T-helper 2 cell treated with Interferon-gamma antibody and Interleukin-4, amounts not matched to agents 5 μg/mL and 100 μg/mL, for 36 hours (primary cell): ENCODE results near the gene VIPR2.
"Not testable (repeated sequence)": the region's sequence is repeated elsewhere in the genome, so short reads cannot be mapped to it uniquely, and the experiment has no call there.

Source experiments
- DNase-seq: peaks from one replicate; pipeline ENCODE4 v3.0.0; 2021; ENCODE audit warnings: low spot score
- H3K27ac Mint-ChIP-seq: one replicate; pipeline ENCODE4 v1.8.0; 2021; ENCODE audit warnings: mild to moderate bottlenecking, mixed read lengths
- H3K27me3 Mint-ChIP-seq: one replicate; pipeline ENCODE4 v1.8.0; 2021; ENCODE audit warnings: low read depth, mixed read lengths
- H3K36me3 Mint-ChIP-seq: one replicate; pipeline ENCODE4 v1.8.0; 2021; ENCODE audit warnings: low read depth, mixed read lengths
- H3K4me1 Mint-ChIP-seq: one replicate; pipeline ENCODE4 v1.8.0; 2021; ENCODE audit warnings: low read depth, mixed read lengths
- H3K4me3 Mint-ChIP-seq: one replicate; pipeline ENCODE4 v1.8.0; 2022; ENCODE audit warnings: mild to moderate bottlenecking, moderate library complexity, mixed read lengths
- H3K9me3 Mint-ChIP-seq: one replicate; pipeline ENCODE4 v1.8.0; 2021; ENCODE audit warnings: mixed read lengths

VIPR2 gene

DNA sequence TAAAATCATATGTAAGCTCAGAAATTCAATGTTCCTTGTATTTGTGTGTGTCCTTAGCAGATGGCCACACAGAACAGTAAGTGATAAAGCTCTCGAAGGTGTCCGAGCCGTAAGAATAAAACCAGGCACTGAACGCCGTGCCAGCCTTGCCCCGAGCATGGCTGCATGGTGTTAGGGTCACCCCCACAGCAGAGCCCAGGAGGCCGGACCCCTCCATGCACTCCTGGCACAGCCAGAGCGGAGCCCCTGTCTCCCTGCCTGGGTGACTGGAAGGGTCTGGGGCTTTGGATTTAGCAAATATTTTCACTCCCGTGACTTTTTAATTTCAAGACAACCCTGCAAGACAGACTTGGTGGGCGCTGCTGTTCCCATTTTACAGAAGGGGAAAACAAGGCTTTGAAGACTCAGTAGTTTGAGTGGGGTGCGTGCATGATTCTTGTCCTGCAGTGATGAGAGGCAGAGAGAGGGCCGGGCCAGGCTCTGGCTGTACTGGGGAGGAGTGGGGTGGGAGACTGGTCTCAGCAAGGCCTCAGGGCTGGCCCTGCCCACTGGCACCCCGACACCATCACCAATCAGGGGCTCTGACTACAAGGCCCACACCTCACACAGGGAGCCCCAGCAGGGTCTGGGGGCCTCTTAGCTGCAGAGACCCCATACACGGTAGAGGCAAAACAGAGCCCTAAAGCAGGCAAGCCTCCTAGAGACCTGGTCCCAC lies 39.4 kb downstream of the VIPR2 start:
- Mint-ChIP-seq H3K4me3 (no peak overlapping the region), H3K27ac (no peak overlapping the region), H3K36me3 (peaks cover 9% of the 10 kb centered on the region), H3K9me3 (peaks cover 14% of the 10 kb centered on the region), H3K4me1 (peaks cover 4% of the 10 kb centered on the region), H3K27me3 (peaks cover 4% of the 10 kb centered on the region)
- DNase-seq, result no peak

DNA sequence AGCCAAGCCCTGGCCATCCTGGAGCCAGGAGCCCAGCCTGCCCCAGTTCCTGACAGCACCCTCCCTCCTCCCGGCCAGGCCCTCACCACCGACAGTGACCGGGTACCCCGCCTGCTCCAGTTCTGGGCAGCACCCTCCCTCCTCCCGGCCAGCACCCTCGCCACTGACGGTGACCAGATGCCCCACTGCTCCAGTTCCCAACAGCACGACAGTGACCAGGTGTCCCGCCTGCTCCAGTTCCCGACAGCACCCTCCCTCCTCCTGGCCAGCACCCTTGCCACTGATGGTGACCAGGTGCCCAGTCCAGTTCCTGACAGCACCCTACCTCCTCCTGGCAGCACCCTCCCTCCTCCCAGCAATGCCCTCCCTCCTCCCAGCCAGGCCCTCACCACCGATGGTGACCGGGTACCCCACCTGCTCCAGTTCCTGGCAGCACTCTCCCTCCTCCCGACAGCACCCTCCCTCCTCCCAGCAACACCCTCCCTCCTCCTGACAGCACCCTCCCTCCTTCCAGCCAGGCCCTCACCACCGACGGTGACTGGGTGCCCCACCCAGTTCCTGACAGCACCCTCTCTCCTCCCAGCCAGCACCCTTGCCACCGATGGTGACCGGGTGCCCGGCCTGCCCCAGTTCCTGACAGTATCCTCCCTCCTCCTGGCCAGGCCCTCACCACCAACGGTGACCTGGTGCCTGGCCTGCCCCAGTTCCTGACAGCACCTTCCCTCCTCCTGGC lies 40.3 kb downstream of the VIPR2 start:
- H3K4me1 Mint-ChIP-seq, result peaks cover 4% of the 10 kb centered on the region
- H3K27me3 Mint-ChIP-seq, result no peaks in the 10 kb centered on the region
- DNase-seq, result no peak
- no peak overlapping the region for H3K27ac Mint-ChIP-seq
- H3K9me3 Mint-ChIP-seq, result peaks cover 14% of the 10 kb centered on the region
- peaks cover 9% of the 10 kb centered on the region for H3K36me3 Mint-ChIP-seq
- no peak overlapping the region for H3K4me3 Mint-ChIP-seq

DNA sequence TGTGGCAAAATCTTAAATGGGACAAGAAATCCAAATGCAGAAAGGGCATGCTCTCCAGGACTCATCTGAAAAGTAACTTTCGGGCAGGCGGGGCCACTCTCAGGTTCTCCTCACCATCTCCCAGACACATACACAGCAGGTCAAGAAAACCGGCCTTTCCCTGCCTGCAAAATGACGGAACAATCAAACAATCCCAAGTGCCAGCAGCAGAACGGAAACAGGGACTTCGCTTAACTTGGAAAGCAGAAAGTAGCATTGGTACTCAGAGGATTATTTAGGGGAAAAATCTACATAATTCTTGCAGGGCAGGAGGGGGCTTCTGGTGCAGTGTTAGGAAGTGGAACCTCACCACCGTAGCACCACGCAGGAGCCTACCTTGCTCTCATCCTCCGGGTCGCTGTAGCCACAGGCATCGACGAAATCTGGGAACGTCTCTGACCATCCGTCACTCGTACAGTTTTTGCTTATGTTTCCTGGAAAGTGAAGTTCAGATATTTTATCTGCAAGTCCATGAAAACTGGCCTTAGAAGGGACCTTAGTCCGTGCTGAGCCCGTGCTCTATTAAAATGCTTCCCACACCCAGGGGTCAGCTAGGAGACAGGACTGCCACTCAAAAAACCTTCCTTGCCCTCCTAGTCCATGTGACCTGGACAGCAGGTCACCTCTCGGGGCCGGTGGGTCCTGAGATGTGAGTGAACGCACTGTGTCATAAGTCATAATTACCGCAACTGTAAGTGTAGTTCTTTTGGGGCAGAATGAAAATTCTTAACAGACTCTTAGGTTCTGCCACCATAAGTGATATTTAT lies 41.1 kb downstream of the VIPR2 start:
- Mint-ChIP-seq H3K36me3 (peaks cover 9% of the 10 kb centered on the region), H3K4me3 (no peak overlapping the region), H3K27ac (no peak overlapping the region), H3K9me3 (peaks cover 14% of the 10 kb centered on the region), H3K27me3 (no peaks in the 10 kb centered on the region), H3K4me1 (peaks cover 4% of the 10 kb centered on the region)
- DNase-seq, result no peak

DNA sequence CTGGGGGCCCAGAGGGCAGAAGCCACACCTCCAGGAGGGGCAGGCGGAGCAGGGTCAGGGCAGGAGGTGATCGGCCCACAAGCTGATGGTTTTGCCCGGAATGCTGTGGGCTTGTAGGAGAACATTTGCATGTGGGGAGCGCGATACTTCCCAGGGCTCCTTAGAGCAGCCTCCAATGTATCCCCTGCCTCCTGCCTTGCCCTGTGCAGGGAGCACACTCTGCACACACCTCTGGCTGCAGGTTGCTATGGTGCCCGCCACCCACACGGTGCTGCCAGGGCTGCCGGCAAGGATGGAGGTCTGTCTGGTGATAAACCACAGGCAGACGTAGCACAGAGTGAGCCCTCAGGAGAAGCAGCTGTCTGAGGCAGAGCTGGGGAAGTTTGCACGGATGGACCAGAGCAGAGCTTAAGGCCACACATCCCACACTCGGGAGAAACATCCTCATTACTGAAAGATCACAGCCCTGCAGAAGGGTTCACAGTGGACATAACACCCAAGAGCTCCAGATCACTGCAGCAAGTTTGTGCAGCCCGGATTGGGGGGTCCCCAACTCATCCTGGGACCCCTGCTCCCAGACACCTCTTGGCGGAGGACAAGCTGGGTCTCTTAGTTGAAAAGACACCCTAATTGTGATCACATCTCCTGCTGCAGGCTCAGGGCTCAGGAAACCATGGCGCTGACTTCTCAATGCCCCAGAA lies 41.8 kb downstream of the VIPR2 start:
- Mint-ChIP-seq H3K4me1 (peaks cover 4% of the 10 kb centered on the region), H3K27me3 (no peaks in the 10 kb centered on the region), H3K27ac (no peak overlapping the region), H3K4me3 (no peak overlapping the region), H3K36me3 (peaks cover 9% of the 10 kb centered on the region), H3K9me3 (peaks cover 14% of the 10 kb centered on the region)
- DNase-seq, result no peak

DNA sequence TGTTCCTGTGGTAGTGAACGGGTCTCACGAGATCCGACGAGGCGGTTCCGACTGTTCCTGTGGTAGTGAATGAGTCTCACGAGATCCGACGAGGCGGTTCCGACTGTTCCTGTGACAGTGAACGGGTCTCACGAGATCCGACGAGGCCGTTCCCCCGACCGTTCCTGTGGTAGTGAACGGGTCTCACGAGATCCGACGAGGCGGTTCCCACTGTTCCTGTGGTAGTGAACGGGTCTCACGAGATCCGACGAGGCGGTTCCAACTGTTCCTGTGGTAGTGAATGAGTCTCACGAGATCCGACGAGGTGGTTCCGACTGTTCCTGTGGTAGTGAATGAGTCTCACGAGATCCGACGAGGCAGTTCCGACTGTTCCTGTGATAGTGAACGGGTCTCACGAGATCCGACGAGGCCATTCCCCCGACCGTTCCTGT lies 43.0 kb downstream of the VIPR2 start:
- H3K4me3 Mint-ChIP-seq, DNase-seq, H3K36me3 Mint-ChIP-seq, H3K27me3 Mint-ChIP-seq, H3K27ac Mint-ChIP-seq, H3K4me1 Mint-ChIP-seq: not testable (repeated sequence)
- peaks cover 14% of the 10 kb centered on the region for H3K9me3 Mint-ChIP-seq

DNA sequence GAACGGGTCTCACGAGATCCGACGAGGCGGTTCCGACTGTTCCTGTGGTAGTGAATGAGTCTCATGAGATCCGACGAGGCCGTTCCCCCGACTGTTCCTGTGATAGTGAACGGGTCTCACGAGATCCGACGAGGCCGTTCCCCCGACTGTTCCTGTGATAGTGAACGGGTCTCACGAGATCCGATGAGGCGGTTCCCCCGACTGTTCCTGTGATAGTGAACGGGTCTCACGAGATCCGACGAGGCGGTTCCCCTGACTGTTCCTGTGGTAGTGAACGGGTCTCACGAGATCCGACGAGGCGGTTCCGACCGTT lies 43.6 kb downstream of the VIPR2 start:
- H3K27me3 Mint-ChIP-seq, H3K27ac Mint-ChIP-seq, DNase-seq, H3K4me1 Mint-ChIP-seq, H3K36me3 Mint-ChIP-seq, H3K4me3 Mint-ChIP-seq: not testable (repeated sequence)
- peaks cover 14% of the 10 kb centered on the region for H3K9me3 Mint-ChIP-seq

DNA sequence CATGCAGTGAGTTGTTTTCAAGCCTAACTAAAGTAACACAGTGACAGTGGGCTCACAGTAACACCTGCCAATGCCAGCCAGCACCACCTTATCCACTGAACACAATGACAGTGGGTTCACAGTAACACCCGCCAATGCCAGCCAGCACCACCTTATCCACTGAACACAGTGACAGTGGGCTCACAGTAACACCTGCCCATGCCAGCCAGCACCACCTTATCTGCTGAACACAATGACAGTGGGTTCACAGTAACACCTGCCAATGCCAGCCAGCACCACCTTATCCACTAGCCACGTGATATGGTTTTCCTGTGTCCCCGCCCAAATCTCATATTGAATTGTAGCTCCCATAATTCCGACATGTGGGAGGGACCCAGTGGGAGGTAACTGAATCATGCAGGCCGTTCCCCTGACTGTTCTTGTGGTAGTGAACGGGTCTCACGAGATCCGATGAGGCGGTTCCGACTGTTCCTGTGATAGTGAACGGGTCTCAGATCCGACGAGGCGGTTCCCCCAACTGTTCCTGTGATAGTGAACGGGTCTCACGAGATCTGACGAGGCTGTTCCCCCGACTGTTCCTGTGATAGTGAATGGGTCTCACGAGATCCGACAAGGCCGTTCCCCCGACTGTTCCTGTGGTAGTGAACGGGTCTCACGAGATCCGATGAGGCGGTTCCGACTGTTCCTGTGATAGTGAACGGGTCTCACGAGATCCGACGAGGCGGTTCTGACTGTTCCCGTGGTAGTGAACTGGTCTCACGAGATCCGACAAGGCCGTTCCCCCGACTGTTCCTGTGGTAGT lies 44.2 kb downstream of the VIPR2 start:
- peaks cover 14% of the 10 kb centered on the region for H3K9me3 Mint-ChIP-seq
- H3K4me3 Mint-ChIP-seq, H3K36me3 Mint-ChIP-seq, H3K27me3 Mint-ChIP-seq, H3K27ac Mint-ChIP-seq, DNase-seq, H3K4me1 Mint-ChIP-seq: not testable (repeated sequence)

DNA sequence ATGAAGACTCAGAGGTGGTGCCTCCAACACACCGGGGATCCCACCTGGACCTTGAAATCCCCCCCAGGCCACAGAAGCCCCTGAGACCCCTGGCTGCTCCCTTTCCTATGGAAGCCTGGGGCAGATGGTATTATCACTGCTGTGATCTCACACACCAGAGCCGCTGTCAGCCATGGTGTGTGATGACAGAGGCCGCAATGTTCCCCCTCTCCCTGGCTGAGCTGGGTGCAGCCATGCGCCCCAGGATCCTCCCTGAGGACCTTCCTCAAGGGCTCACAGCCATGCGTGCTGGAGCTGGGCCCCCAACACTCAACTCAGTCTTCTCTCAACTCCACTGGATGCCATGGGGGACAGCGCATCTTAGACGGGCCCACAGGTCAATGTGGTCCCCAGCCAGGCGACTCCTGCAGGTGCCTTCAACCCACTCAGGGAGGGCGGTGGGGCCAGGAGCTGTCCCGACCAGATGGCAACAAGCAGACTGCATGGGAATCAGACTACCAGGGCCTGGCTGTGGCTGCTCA lies 44.9 kb downstream of the VIPR2 start:
- no peaks in the 10 kb centered on the region for H3K27me3 Mint-ChIP-seq
- DNase-seq, result no peak
- no peaks in the 10 kb centered on the region for H3K4me1 Mint-ChIP-seq
- H3K27ac Mint-ChIP-seq, result no peak overlapping the region
- H3K4me3 Mint-ChIP-seq, result no peak overlapping the region
- H3K36me3 Mint-ChIP-seq, result peaks cover 9% of the 10 kb centered on the region
- peaks cover 14% of the 10 kb centered on the region for H3K9me3 Mint-ChIP-seq

DNA sequence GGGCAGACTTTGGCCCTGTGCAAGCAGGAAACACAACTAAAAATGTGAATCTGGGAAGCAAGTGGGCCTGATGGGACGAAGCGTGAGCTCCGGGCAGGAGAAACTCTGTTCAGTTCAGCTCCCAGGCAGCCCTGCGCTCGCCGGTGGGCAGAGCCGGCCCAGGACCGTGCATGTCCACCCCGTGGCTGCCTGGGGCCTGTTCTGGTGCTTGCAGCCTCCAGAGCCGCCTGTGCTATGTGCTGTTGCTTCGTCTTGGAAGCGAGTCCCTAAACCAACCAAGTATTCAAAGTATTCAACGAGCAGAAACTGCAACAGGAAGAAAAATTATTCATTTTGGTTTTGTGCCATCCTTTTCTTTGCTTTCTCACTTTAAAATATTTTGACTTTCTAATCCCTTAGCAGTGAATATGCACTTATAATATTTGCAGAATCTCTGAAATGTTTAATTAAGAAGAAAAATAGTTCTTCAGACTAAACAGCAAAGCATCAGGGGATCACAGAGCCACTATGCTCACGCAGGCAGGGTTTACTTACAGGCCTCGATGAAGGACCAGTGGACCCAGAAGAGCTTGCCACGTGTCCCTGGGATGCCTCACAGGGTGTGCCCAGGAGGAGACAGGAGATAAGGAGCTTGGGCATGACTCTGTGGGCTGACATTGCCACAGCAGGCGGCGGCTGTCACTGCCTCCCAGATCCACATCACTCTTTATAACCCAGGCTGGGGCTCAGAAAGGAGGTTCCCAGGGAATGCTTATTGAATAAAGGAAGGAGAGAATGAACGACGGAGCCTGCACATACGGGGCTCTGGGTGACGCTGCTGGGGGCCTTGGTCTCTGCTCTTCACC lies 45.6 kb downstream of the VIPR2 start:
- Mint-ChIP-seq H3K27me3 (no peaks in the 10 kb centered on the region), H3K27ac (no peak overlapping the region), H3K36me3 (peaks cover 10% of the 10 kb centered on the region), H3K4me3 (no peak overlapping the region), H3K4me1 (no peaks in the 10 kb centered on the region), H3K9me3 (peaks cover 14% of the 10 kb centered on the region)
- no peak for DNase-seq

DNA sequence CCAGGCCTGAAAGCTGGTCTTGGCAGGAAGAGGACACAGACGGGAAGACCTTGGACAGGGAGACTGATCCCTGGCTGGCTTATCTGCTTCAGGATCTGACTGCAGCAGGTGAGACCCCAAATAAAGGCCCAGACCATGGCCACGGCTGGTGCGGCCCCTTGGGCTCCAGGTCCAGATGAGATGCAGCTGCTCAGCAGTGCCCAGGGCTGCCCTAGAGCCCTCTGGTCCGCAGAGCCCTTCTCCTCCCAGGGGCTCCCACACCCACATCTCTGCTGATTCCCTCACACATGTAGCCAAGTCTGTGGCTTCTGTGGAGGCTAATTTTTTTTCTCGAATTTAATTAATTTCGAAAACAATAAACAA lies 46.3 kb downstream of the VIPR2 start:
- H3K27me3 Mint-ChIP-seq, result no peaks in the 10 kb centered on the region
- no peaks in the 10 kb centered on the region for H3K4me1 Mint-ChIP-seq
- no peak overlapping the region for H3K27ac Mint-ChIP-seq
- no peak overlapping the region for H3K4me3 Mint-ChIP-seq
- peaks cover 14% of the 10 kb centered on the region for H3K9me3 Mint-ChIP-seq
- DNase-seq, result no peak
- H3K36me3 Mint-ChIP-seq, result peaks cover 10% of the 10 kb centered on the region

DNA sequence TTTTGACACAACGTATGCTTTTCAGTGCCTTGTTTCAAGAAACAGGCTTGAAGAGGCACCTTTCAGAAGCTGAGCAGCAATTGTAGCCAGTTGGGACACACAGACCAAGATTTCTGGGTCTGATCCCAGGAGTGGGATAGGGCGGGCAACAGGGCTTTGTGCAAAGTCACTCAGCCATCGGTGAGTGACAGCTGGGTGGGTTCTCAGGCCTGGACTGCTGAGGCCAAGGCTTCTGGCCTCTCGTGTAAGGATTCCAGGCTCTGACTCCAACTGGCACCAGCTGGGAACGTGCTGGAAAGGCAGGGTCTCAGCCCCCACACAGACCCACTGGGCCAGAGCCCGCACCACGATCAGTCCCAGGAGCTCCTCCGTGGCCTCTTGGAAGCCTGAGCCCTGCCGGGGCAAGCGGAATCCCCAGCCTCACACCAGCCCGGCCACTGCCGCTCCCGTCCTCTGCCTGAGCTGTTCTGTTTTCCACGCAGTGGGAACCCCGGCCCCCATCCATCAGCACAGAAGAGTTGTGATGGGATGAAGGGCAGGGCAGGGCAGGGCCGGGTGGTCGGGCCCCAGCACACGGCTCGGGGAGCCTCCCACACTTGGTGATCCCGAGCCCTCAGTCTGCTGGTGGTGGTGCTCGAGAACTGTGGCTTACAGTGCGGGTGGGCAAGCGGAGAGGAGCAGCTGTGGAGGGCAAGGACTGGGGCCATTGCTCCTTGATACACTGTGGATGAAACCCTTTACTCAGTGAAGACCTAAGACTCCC lies 46.8 kb downstream of the VIPR2 start:
- Mint-ChIP-seq H3K27me3 (no peaks in the 10 kb centered on the region), H3K36me3 (peaks cover 10% of the 10 kb centered on the region), H3K4me1 (no peaks in the 10 kb centered on the region), H3K4me3 (no peak overlapping the region), H3K9me3 (peaks cover 14% of the 10 kb centered on the region), H3K27ac (no peak overlapping the region)
- no peak for DNase-seq
